ENCODE results near the gene THRA. TPM values are rescaled to one million over a fixed set of nuclear protein-coding genes. Genes with fewer than 3 reads are reported as not detected.

Gene THRA
- polyA plus RNA-seq, 1 donor from 2014 or later = 4.6 TPM

DNA sequence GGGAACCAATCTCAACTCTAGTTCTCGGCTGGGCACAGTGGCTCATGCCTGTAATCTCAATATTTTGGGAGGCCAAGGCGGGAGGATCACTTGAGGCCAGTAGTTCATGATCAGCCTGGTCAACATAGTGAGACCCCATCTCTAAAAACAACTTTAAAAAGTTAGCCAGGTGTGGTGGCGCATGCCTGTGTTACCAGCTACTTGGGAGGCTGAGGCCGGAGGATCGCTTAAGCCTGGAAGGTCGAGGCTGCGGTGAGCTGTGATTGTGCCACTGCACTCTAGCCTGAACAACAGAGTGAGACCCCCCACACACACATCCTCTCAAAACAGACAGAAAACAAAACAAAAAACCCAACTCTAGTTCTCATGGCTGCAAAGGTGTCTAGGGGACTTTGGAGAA is 4.9 kb downstream of the THRA start:
- Mint-ChIP-seq H3K36me3 (no peaks in the 10 kb centered on the region), H3K4me3 (peak overlapping the region in 2 of 4 donors; percentile 52 to 70), H3K9me3 (no peaks in the 10 kb centered on the region), H3K4me1 (peaks cover 23 to 47% (median 38%) of the 10 kb centered on the region in 3 donors), H3K27ac (peak overlapping the region in 2 of 3 donors; percentile 75 to 90), H3K27me3 (peaks cover 5% of the 10 kb centered on the region)

DNA sequence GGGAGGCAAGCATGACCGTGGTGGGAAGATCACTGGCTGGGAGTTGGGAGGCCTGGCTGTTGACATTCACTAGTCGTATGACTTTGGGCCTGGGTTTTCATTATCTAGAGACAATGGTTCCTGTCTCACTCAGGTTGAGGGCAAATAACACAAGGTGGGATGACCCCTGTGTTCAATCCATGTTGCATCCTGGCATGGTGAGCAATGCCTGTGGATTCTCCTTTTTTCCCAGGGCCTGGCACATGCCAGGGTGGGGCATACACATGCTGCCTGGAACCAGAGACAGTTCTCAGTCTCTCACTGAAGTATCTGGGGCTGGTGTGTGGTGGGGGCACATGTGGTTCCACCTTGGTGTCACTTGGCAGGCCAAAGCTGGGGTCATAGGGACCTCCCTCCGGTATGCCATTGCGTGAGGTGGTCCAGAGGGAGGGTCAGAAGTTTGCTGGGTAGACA is 5.4 kb downstream of the THRA start:
- Mint-ChIP-seq H3K27ac (peak overlapping the region; percentile 67 to 90 (median 75)), H3K4me3 (peak overlapping the region in 3 of 4 donors; percentile 52 to 96 (median 92)), H3K36me3 (no peaks in the 10 kb centered on the region), H3K27me3 (peaks cover 5% of the 10 kb centered on the region), H3K4me1 (peaks cover 23 to 47% (median 38%) of the 10 kb centered on the region in 3 donors), H3K9me3 (no peaks in the 10 kb centered on the region)

DNA sequence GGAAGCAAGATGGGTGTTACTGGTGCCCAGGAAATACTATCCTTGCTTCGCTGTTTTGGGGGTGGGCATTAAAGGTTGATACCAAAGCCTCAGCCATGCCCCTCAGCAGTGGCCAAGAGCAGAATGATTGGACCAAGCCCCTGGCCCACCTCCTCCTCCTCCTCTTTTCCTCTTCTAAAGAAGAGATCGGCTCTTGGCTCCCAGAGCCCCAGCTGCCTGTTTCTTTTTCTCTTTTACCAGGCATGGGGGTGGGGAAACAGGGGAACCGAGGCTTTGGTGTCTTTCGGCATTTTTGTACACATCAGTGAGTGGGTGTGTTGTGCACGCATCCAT is 5.8 kb downstream of the THRA start:
- Mint-ChIP-seq H3K27me3 (peaks cover 5% of the 10 kb centered on the region), H3K36me3 (no peaks in the 10 kb centered on the region), H3K27ac (peak overlapping the region; percentile 67 to 91 (median 75)), H3K9me3 (no peaks in the 10 kb centered on the region), H3K4me1 (peaks cover 23 to 45% (median 36%) of the 10 kb centered on the region in 3 donors), H3K4me3 (peak overlapping the region; percentile 52 to 96 (median 88))

DNA sequence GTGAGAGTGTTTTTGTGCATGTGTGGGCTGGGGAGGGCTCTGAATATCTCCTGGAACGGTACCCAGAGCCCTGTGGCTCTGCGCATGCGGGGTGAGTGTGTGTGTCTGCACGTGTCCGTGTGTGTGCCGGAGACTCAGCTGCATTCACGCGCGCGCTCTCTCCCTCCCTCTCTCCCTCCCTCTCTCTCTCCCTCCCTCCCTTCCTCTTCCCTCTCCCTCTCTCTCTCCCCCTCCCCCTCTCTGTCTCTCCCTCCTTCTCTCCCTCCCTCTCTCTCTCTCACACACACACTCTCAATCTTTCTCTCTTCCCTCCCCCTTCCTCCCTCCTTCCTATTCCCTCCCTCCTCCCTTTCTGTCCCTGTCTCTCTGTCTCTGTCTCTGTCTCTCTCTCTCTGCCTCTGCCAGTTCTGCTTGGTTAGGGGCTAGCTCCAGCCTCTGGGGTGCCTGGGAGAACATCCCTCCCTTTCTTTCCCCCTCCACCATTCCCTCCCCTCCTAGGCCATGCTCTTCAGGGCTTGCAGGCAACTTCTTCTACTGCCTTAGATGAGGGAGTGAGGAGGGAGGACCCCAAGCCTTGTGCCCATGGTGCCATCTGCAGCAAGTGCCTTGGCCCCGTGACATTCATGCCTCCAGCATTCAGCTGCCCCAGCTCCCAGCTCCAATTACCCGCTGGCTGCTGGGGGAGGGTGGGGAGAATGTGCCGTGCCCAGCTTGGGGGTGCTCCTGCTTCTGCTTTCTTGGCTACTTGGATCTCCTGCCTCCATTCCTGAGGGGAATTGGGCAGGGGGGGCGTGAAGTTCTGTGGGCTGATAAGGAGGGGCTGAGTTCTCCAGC is 6.4 kb downstream of the THRA start:
- Mint-ChIP-seq H3K36me3 (no peaks in the 10 kb centered on the region), H3K4me1 (peaks cover 23 to 42% (median 32%) of the 10 kb centered on the region in 3 donors), H3K27ac (peak overlapping the region; percentile 86 to 95 (median 92)), H3K4me3 (peak overlapping the region; percentile 83 to 96 (median 88)), H3K27me3 (peaks cover 2% of the 10 kb centered on the region), H3K9me3 (no peaks in the 10 kb centered on the region)

DNA sequence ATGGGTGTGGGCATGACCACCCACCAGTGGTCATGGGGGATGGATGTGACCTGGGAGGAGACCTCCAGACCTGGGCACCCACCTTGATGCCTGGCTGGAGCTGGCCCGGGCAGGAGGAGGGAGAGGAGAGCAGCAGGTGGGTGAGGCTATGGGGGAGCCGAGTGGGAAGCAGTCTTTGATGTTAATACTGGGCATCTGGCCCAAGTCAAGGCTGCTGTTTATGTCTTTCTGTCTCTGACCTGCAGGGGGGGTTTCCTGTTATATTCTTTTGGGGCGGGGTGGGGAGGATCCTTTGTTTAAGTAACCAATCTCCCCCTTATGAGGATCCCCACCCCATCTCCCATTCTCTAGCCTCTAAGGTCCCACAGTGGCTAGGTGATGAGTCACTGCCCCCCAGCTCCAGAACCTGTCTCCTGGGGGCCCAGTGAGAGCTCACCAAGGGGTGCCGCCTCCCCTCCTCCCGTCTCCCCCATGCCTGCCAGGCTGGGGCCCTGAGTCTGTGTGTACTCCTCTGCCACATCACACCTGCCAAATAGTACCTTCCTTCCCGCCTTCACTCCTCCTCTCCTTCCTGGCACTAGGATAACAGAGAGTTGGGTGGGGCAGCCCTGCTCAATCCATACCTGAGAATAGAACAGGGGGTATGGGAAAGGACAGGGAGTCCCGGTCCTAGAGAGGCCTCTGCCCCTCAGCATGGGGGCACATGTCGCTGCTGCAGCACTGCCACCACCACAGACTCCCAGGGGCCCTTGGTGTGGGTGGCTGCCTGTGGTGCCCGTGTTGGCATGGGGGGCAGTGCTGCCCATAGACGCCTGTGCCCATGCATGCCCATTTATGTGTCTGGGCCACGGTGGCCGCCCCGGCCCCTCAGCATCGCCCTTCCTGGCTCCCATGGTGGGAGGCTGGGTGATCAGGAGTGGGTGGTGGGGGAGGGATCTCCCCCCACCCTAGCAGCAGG is 7.3 kb downstream of the THRA start:
- peaks cover 2% of the 10 kb centered on the region for H3K27me3 Mint-ChIP-seq
- H3K27ac Mint-ChIP-seq = peak overlapping the region; percentile 86 to 95 (median 92)
- peak overlapping the region; percentile 83 to 96 (median 88) for H3K4me3 Mint-ChIP-seq
- H3K4me1 Mint-ChIP-seq = peaks cover 23 to 35% (median 28%) of the 10 kb centered on the region in 3 donors
- no peaks in the 10 kb centered on the region for H3K9me3 Mint-ChIP-seq
- H3K36me3 Mint-ChIP-seq = no peaks in the 10 kb centered on the region

DNA sequence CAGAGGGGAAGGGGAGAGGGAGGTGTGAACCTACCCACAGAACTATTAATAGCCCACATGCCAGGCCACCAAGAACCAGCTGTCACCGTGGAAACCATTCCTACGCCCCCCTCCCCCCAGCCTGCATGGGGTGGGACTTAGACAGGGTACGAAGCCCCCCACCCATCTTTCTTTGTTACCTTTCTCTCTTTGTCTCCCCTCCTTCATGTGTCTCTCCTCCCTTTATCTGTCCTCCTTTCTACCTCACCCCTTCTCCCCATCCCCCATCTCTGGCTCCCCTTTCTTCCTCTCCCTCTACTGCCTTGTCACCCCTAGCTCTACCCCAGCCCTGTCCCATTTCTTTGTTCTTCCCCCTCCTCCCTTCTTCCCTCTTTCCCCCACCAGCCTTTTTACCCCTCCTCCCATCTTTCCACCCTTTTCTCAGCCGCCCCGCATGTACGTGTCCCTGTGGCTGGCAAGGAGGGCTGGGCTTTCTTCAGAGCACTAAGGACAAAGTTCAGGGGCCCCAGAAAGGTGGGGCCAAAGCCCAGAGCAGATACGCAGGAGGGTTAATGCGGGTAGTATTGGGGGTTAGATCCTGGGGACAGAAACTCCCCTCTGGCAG is 8.0 kb downstream of the THRA start:
- Mint-ChIP-seq H3K4me1 (peaks cover 28 to 36% (median 33%) of the 10 kb centered on the region in 3 donors), H3K27me3 (peaks cover 2% of the 10 kb centered on the region), H3K4me3 (peak overlapping the region in 2 of 4 donors; percentile 83 to 93), H3K27ac (peak overlapping the region in 2 of 3 donors; percentile 43 to 46), H3K9me3 (no peaks in the 10 kb centered on the region), H3K36me3 (no peaks in the 10 kb centered on the region)

DNA sequence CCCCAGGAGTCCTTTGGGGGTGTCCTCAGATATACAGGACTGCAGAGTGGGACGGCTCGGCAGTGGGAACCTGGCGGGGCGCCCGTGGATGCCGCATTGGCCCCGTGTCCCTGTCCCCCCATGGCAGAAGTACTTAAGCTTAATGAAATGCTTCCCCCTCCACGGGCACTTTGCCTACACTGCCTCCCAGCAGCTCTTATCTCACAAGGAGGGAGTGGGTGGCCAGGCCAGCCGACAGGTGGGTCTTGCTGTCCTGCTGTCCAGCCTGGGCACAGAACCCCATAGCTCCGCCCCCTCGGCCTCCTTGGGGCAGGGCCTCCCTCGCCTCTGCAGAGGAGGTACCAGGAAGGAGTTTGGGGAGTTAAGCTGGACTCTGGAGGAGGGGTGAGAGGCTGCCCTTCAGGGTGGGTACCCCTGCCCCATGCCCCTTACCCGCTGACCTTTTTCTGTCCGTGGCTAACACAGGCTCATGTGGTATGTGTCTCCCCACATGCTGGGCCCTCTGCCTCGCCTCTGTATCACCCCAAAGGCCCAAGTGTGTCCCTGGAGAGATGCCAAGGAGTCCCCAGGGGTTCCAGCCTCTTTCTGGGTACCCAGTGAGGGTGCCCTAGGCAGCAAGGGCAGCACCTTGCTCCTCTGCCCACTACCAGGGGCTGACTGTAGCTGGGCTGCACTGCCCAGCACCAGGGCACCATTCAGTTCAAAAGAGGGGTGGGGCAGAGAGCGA is 8.7 kb downstream of the THRA start:
- H3K27ac Mint-ChIP-seq = peak overlapping the region in 1 of 3 donors; percentile 46
- H3K4me3 Mint-ChIP-seq = peak overlapping the region in 1 of 4 donors; percentile 39
- no peaks in the 10 kb centered on the region for H3K36me3 Mint-ChIP-seq
- no peaks in the 10 kb centered on the region for H3K9me3 Mint-ChIP-seq
- H3K4me1 Mint-ChIP-seq = peaks cover 28 to 36% (median 33%) of the 10 kb centered on the region in 3 donors
- H3K27me3 Mint-ChIP-seq = peaks cover 2% of the 10 kb centered on the region

DNA sequence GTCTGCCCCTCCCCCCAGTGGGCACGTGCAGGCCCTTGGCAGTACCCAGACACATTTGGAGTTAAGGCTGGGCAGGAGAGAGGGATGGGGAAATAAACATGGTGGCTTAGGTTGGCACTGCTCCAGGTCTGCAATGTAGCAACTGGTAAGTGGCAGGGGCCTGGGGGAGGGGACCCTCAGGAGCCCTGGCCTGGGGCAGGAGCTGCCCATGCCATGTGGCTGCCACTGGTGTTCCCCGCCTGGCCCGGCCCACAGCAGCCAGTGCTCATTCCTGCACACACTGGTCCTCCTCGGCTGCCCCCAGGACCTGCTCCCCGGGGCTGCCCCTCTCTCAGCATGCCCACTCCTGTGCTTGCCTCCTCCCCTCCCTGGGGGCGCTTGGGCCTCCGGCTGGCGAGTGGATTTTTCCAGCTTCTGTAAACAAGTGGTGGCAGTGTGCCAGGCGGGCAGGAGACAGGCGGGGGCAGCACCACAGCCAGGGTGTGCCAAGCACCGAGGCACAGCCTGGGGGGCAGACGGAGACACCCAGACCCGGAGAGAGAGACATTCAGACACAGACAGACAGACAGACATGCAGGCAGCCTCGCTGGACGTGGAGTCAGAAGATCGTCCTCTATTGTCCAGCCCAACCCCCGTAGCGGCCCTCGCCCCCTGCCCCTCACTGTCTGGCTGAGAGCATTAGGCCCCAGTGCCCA is 9.4 kb downstream of the THRA start:
- Mint-ChIP-seq H3K4me1 (peaks cover 25 to 33% (median 33%) of the 10 kb centered on the region in 3 donors), H3K27ac (peak overlapping the region in 1 of 3 donors; percentile 53), H3K27me3 (peaks cover 2% of the 10 kb centered on the region), H3K4me3 (no peak overlapping the region), H3K36me3 (no peaks in the 10 kb centered on the region), H3K9me3 (no peaks in the 10 kb centered on the region)

DNA sequence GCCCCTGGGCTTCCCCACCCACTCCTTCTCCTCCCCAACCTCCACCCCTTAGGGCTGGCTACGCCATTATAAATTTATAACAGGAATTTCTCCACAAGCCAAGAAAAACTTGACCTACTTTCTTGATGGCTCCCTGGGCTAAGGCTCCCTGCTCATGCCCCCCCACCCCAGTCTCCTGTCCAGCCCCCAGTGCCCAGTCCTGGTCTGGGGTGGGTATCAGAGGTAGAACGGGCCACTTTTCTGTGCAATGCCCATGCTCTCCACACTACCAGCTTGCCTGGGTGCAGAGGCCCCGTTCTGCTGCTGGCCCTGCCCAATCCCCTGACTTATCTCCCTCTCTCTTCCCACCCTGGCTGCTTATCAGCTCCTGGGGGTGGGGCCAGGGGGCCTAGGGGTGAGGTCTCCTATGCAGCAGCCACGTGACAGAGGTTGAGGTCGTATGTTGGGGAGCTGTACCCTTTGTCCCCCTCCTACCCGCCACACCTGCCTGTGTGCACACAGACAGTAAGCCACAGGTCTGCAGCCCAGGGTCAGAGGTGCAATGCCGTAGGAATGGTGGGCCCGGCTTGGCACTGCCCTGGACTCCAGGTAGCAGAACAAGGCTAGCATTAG is 10.1 kb downstream of the THRA start:
- Mint-ChIP-seq H3K36me3 (no peaks in the 10 kb centered on the region), H3K9me3 (no peaks in the 10 kb centered on the region), H3K27ac (peak overlapping the region in 1 of 3 donors; percentile 67), H3K27me3 (peaks cover 2% of the 10 kb centered on the region), H3K4me1 (peaks cover 26 to 32% (median 30%) of the 10 kb centered on the region in 3 donors), H3K4me3 (no peak overlapping the region)

DNA sequence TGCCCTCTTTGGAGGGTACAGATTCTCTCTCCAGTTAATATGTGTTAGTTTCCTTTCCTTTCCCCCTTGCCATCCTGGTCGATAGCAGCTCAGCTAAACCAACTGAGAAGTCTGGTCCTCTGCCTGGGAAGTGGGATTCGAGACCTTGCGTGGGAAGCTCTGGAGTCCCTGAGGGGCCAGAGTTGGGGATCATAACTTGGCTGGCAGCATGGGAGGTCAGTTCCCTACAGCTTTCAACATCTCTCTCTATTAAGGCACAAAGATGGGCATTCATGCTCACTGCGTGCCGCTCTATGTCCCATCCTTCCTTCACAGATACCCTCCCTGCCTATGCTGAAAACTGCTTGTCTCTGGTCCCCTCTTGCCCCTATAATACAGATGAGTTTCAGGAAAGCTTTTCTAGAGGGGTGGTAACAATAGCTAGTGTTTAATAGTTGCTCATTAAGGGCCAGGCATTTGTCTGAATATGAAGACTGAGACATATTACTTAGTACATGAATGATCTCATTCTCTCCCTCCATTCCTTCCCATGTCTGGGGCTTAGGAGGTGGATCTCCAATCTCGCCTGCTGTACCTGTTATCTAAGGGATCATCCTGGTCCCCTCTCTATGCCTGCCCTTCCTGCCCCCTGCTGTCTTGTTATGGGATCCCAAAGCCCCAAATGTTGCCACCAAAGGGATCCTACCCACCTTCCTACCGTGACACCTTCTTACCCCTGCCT is 10.8 kb downstream of the THRA start:
- Mint-ChIP-seq H3K4me1 (peaks cover 21 to 24% (median 24%) of the 10 kb centered on the region in 3 donors), H3K27ac (peak overlapping the region; percentile 21 to 67 (median 58)), H3K27me3 (peaks cover 2% of the 10 kb centered on the region), H3K4me3 (no peak overlapping the region), H3K36me3 (no peaks in the 10 kb centered on the region), H3K9me3 (no peaks in the 10 kb centered on the region)

DNA sequence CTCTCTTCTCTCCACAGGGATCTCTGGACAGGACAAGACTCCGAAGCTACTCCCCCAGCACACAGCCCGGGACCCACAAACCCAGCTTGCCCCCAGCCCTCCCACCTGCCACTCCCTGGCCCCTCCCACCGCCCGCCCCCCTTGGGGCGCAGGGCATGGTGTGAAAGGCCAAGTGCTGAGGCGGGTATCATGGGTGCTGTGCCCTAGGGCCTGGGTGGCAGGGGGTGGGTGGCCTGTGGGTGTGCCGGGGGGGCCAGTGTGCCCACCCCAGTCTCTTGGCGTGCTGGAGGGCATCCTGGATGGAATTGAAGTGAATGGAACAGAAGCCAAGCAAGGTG is 11.4 kb downstream of the THRA start:
- Mint-ChIP-seq H3K4me1 (peaks cover 20 to 22% (median 21%) of the 10 kb centered on the region in 3 donors), H3K4me3 (no peak overlapping the region), H3K27me3 (peaks cover 2% of the 10 kb centered on the region), H3K9me3 (no peaks in the 10 kb centered on the region), H3K27ac (peak overlapping the region in 1 of 3 donors; percentile 58), H3K36me3 (no peaks in the 10 kb centered on the region)

DNA sequence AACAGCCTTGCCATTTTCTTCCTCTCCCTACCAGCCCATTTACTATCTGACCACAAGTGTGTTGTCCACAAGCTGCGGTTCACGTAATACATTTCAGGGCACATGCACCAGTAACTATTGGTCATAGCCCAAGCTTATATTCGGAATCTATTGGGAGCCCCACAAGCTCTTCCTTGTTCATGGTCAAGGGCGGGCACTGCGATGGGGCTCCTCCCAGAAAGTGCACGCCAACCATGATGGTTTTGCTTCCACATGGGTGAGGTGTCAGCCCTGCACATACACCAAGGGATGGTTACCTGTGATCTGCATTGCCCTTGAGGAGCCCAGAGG is 12.1 kb downstream of the THRA start:
- peaks cover 2% of the 10 kb centered on the region for H3K27me3 Mint-ChIP-seq
- H3K4me3 Mint-ChIP-seq = peak overlapping the region in 1 of 4 donors; percentile 25
- H3K4me1 Mint-ChIP-seq = peaks cover 13 to 17% (median 15%) of the 10 kb centered on the region in 3 donors
- peak overlapping the region in 2 of 3 donors; percentile 27 to 76 for H3K27ac Mint-ChIP-seq
- no peaks in the 10 kb centered on the region for H3K36me3 Mint-ChIP-seq
- no peaks in the 10 kb centered on the region for H3K9me3 Mint-ChIP-seq

All from IgD-negative memory B cell (primary cell).